ENCODE results near the gene EPN2. TPM values are rescaled to one million over a fixed set of nuclear protein-coding genes. Genes with fewer than 3 reads are reported as not detected.
A peak's percentile ranks its signal among the peaks of the same experiment; 100 is the strongest.
"Not testable (repeated sequence)": the region's sequence is repeated elsewhere in the genome, so short reads cannot be mapped to it uniquely, and the experiment has no call there.

Gene EPN2
- total RNA-seq, 2 donors from 2014 or later, result 8.4 to 13.4 TPM

DNA sequence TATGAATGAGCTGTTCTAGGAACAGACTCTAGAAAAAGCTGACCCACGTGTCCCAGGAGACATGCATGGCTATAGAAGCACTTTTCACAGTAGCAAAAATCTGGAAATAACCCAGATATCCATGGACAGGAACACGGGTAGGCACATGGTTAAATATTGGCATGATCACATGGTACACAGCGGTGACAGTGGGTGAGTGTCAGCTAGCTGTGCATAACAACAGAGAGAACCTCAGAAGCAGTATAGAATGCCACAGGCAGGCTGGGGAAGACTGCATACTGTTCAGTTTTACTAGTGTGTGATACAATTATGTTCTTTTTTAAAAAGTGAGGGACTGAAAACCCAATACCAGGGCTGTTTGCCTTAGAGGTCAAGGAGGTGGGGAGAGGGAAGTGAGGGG, 31.4 kb downstream of the EPN2 start:
- Mint-ChIP-seq H3K36me3 (ENCODE audit: low read depth) (no peaks in the 10 kb centered on the region), H3K4me3 (no peak overlapping the region), H3K27ac (no peak overlapping the region), H3K27me3 (peaks cover 18% of the 10 kb centered on the region), H3K9me3 (no peaks in the 10 kb centered on the region), H3K4me1 (peaks cover 11% of the 10 kb centered on the region)
- ATAC-seq (replicated peaks), result no peak

DNA sequence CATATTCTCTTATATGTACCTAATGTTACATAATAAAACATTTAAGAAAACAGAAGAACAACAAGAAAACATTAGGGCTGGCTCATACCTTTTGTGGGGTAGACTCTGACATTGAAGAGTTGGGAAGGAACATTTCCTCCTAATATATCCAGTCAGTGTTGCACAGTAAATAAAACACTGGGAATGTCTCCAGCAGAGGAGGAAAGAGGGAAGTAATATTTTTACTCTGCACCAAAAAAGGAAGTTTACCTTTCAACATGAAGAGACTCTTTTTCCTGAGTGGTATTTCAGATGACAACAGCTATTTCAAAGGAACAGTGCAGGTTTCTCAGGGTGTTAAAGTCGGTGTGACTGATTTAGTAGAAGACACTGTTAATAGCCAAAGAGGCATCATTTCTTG, 31.9 kb downstream of the EPN2 start:
- Mint-ChIP-seq H3K4me1 (peaks cover 11% of the 10 kb centered on the region), H3K27ac (no peak overlapping the region), H3K27me3 (peaks cover 18% of the 10 kb centered on the region), H3K36me3 (ENCODE audit: low read depth) (no peaks in the 10 kb centered on the region), H3K4me3 (no peak overlapping the region), H3K9me3 (no peaks in the 10 kb centered on the region)
- ATAC-seq (replicated peaks), result no peak

DNA sequence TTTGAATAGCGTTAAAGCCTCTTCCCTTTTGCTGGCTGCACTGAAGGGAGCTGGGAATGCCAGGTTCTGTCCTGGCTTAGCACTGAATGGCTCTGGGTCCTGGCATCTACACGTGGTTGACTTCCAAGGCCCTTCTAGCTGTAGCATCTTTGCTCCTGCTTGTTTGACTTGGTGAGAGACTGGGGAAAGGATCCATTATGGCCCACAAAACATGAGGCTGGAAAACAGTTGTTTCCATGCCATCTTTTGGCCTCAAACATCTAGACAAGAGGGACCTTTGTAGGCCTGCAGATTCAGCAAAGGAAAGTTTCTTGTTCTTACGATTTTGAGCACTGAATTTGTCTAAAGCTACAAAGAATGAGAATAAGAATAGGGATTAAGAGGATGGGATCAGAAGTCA, 32.5 kb downstream of the EPN2 start:
- H3K4me3 Mint-ChIP-seq, result no peak overlapping the region
- ATAC-seq (replicated peaks), result no peak
- peaks cover 8% of the 10 kb centered on the region for H3K4me1 Mint-ChIP-seq
- peaks cover 14% of the 10 kb centered on the region for H3K27me3 Mint-ChIP-seq
- no peaks in the 10 kb centered on the region for H3K9me3 Mint-ChIP-seq
- no peak overlapping the region for H3K27ac Mint-ChIP-seq
- H3K36me3 Mint-ChIP-seq (ENCODE audit: low read depth), result no peaks in the 10 kb centered on the region

DNA sequence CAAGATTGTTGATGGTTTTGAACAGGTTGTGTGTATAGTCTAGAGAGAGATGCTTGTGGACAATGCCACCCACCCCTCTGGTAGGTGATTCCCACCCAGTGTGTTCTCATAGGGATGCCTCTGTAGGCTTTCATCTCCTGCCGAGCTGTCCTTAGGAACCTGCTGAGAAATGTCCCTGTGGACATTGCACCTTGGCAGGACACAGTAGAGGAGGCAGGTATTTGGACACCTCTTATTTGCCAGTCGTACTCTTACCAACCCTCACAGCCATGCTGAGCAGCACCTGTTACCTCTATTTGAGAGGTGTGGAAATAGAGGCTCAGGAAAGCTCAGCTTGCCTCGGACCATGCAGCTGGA, 33.2 kb downstream of the EPN2 start:
- ATAC-seq (replicated peaks), result no peak
- peaks cover 13% of the 10 kb centered on the region for H3K4me1 Mint-ChIP-seq
- H3K27ac Mint-ChIP-seq, result no peak overlapping the region
- no peak overlapping the region for H3K4me3 Mint-ChIP-seq
- H3K36me3 Mint-ChIP-seq (ENCODE audit: low read depth), result no peaks in the 10 kb centered on the region
- H3K9me3 Mint-ChIP-seq, result no peaks in the 10 kb centered on the region
- H3K27me3 Mint-ChIP-seq, result peaks cover 14% of the 10 kb centered on the region

DNA sequence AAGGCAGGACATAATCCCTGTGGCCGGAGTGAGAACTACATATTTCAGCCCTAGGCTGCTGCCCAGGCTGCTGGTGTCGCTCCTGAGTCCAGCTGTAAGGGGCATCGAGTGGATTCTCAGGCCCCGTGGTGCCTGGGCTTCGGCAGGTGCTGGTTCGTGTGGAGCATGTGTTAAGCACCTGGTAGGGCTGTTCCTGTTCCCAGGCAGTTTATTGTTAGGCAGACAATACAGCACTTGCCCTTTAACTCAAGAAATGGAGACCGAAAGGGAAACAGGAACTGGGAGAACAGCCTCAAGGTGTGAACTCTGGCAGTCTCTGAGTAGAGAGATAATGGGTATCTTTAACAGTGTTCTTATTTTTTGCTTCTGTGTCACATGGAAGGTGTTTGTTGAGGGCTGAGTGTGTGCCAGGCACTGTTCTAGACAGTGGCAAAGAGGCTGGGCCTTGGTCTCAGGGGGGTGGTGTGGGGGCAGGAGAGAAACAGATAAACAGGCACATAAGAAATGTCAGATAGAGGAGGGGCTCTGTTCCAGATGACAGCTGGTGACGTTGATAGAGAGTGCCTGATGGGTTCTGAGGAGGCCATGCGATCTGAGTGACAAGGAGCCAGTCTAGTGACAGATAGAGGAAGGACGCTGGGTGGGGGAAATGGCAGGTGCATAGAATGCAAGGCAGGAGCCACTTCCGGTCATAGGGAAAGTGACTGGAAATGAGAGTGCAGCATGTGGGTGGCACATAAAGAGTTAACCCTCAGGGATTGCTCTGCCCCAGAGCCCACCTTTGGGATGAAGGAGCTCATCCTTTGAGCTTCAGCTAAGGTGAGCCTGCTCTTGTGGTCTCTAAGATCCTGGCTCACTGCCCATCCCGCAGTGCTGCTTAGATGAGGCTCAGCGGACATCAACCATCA, 33.8 kb downstream of the EPN2 start:
- no peak overlapping the region for H3K27ac Mint-ChIP-seq
- H3K36me3 Mint-ChIP-seq (ENCODE audit: low read depth), result no peaks in the 10 kb centered on the region
- no peak for ATAC-seq (replicated peaks)
- no peak overlapping the region for H3K4me3 Mint-ChIP-seq
- H3K9me3 Mint-ChIP-seq, result no peaks in the 10 kb centered on the region
- H3K4me1 Mint-ChIP-seq, result peaks cover 10% of the 10 kb centered on the region
- peaks cover 10% of the 10 kb centered on the region for H3K27me3 Mint-ChIP-seq

DNA sequence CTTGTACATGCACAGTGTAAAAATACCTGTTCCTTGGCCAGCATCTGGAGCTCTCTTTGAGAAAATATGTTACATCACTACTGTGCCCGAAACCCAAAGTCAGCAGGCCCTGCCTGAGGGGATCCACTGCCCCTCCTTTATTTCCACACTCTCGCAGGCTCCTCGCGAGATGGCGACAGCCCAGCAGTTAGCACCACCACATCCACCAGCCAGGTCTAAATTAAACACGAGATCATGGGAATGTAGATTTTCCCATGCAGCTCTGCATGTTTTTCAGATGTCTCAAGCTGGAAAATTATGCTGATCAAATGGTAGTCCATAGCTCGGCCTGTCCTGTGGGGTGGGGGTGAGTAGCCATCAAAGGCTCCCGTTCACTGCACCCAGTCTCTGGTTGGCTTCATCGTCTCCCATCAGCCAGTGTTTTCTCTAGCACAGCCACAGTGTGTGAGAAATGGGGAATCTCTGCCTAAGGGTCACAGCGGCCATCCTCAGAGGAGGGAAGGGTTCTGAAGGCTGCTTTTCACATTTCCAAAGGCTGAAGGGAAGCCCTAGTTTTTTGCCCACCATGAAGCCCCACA, 34.7 kb downstream of the EPN2 start:
- H3K27me3 Mint-ChIP-seq, result peaks cover 8% of the 10 kb centered on the region
- H3K36me3 Mint-ChIP-seq (ENCODE audit: low read depth), result no peaks in the 10 kb centered on the region
- no peaks in the 10 kb centered on the region for H3K9me3 Mint-ChIP-seq
- H3K4me1 Mint-ChIP-seq, result peaks cover 8% of the 10 kb centered on the region
- ATAC-seq (replicated peaks), result no peak
- no peak overlapping the region for H3K4me3 Mint-ChIP-seq
- H3K27ac Mint-ChIP-seq, result no peak overlapping the region

DNA sequence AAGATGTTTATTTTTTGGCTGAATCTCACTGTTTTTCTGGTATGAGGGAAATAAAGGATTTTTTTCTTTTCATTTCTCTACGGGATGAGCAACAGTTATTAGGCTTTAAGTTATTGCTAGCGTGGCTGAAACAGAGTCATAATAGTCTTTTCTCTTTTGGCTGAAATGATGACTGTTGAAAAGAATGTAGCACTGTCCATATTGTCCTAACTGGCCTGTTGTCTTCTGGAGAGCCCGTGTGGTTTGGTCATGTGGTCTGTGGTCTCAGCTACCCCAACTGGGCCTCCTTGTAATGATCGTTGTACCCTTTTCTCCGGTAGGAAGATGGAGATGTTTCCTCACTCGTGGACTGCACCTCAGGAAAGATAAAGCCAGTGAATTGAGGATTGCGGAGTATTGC, 36.6 kb downstream of the EPN2 start:
- H3K4me3 Mint-ChIP-seq, result no peak overlapping the region

DNA sequence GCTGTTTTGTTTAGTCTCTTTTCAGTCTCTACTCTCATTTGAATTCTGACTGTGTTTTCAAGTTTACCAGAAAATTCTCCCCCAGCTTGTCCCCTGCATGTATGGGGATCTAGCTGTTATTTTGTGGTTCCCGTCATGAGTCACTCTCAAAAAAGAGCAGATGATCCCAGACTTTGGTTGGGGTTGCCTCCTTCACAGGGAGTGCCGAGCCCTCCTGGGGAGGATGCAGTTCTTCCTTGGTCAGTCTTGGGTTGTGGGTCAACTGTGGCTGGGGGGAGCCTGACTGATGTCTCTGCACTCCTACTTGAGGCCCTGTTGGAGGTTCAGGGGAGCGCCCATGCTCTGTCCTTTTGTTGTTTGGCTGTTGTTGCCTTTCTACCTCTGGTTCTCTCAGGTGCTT, 37.7 kb downstream of the EPN2 start:
- Mint-ChIP-seq H3K27me3 (peaks cover 5% of the 10 kb centered on the region), H3K36me3 (ENCODE audit: low read depth) (no peaks in the 10 kb centered on the region), H3K4me3 (peak overlapping the region; percentile 26)

More for the DNA sequence above, 36.6 kb downstream of the EPN2 start:
- Mint-ChIP-seq H3K27ac (no peak overlapping the region), H3K27me3 (peaks cover 8% of the 10 kb centered on the region), H3K9me3 (no peaks in the 10 kb centered on the region), H3K36me3 (ENCODE audit: low read depth) (no peaks in the 10 kb centered on the region), H3K4me1 (peaks cover 8% of the 10 kb centered on the region)
- ATAC-seq (replicated peaks), result no peak

DNA sequence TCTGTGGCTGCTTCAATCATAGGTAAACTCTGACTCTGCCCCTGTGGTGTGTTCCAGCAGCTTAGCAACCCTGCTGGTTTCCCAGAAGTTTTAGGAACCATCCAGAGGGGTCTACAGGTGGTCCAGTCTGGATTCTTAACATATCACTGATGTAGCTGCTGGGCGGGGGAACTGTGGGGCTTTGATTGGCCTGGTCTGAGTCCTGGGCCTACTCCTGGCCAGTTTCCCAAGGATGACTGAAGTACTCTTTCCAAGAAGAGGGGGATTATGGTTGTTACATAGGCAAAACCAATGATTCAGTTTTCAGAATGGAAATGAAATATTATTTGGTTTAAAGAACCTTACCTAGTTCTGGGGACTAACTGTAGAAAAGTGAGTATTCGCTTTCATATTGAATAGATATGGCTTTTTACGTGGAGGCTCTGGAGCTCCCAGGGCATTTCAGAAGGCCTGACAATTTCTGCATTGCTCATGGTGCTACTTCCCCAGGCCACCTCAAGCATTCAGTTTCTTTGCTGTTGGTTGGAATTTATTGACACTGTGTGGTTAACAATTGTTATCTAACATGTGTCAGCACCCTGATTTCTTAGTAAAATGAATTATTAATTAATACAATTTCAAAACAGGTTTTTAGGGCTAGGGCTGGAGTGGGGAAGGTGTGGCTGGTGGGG, 38.4 kb downstream of the EPN2 start:
- Mint-ChIP-seq H3K4me1 (peaks cover 8% of the 10 kb centered on the region), H3K27me3 (peaks cover 5% of the 10 kb centered on the region), H3K4me3 (peak overlapping the region; percentile 26), H3K36me3 (ENCODE audit: low read depth) (no peaks in the 10 kb centered on the region), H3K27ac (peak overlapping the region; percentile 68), H3K9me3 (no peaks in the 10 kb centered on the region)
- peak; percentile 84 for ATAC-seq (replicated peaks)

More for the DNA sequence above, 37.7 kb downstream of the EPN2 start:
- H3K9me3 Mint-ChIP-seq, result no peaks in the 10 kb centered on the region
- H3K27ac Mint-ChIP-seq, result peak overlapping the region; percentile 68
- peaks cover 8% of the 10 kb centered on the region for H3K4me1 Mint-ChIP-seq
- peak; percentile 47 for ATAC-seq (replicated peaks)

DNA sequence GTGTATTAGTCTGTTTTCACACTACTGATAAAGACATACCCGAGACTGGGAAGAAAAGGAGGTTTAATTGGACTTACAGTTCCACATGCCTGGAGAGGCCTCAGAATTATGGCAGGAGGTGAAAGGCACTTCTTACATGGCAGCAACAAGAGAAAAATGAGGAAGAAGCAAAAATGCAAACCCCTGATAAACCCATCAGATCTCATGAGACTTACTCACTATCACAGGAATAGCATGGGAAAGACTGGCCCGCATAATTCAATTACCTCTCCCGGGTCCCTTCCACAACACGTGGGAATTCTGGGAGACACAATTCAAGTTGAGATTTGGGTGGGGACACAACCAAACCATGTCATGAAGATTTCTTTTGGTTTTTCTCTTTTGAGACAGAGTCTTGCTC, 41.1 kb downstream of the EPN2 start:
- ATAC-seq (replicated peaks); H3K9me3 Mint-ChIP-seq: not testable (repeated sequence)

DNA sequence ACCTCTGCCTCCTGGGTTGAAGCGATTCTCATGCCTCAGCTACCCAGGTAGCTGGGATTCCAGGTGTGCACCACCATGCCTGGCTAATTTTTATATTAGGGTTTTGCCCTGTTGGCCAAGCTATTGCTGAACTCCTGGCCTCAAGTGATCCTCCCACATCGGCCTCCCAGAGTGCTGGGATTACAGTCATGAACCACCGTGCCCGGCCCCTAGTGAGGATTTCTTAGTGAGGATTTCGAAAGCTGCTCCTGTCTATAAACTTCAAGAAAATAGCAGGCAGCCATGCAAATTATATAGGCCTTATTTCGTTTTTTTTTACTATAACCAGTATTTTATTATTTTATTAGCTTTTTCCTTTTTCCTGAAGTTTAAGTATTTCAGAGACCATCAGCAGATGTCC, 41.6 kb downstream of the EPN2 start:
- H3K4me1 Mint-ChIP-seq, result peaks cover 16% of the 10 kb centered on the region
- ATAC-seq (replicated peaks), result no peak
- H3K27me3 Mint-ChIP-seq, result no peaks in the 10 kb centered on the region
- no peak overlapping the region for H3K27ac Mint-ChIP-seq
- H3K9me3 Mint-ChIP-seq, result no peaks in the 10 kb centered on the region
- no peak overlapping the region for H3K4me3 Mint-ChIP-seq
- H3K36me3 Mint-ChIP-seq (ENCODE audit: low read depth), result no peaks in the 10 kb centered on the region

More for the DNA sequence above, 41.1 kb downstream of the EPN2 start:
- H3K36me3 Mint-ChIP-seq (ENCODE audit: low read depth); H3K27ac Mint-ChIP-seq; H3K27me3 Mint-ChIP-seq; H3K4me3 Mint-ChIP-seq: not testable (repeated sequence)
- H3K4me1 Mint-ChIP-seq, result peaks cover 14% of the 10 kb centered on the region

DNA sequence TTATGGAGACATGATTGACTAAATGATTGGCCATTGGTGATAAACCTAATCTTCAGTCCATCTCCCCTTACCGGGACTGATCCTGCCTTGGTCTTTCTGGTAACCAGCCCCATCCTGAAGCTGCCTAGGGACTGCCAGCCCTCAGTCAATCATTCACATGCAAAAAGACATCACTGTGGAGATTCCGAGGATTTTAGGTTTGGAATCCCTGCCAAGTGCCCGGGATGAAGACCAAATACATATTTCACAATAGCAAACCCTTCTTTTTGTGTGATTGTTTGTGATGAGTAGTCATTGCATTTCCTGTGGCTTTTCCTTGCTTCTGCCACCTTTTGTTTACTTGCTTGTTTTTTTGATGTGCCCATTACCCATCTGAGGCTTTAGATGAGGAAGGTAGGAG, 44.0 kb downstream of the EPN2 start:
- Mint-ChIP-seq H3K27ac (no peak overlapping the region), H3K4me1 (peaks cover 19% of the 10 kb centered on the region), H3K9me3 (no peaks in the 10 kb centered on the region), H3K27me3 (no peaks in the 10 kb centered on the region), H3K36me3 (ENCODE audit: low read depth) (no peaks in the 10 kb centered on the region), H3K4me3 (no peak overlapping the region)
- no peak for ATAC-seq (replicated peaks)

DNA sequence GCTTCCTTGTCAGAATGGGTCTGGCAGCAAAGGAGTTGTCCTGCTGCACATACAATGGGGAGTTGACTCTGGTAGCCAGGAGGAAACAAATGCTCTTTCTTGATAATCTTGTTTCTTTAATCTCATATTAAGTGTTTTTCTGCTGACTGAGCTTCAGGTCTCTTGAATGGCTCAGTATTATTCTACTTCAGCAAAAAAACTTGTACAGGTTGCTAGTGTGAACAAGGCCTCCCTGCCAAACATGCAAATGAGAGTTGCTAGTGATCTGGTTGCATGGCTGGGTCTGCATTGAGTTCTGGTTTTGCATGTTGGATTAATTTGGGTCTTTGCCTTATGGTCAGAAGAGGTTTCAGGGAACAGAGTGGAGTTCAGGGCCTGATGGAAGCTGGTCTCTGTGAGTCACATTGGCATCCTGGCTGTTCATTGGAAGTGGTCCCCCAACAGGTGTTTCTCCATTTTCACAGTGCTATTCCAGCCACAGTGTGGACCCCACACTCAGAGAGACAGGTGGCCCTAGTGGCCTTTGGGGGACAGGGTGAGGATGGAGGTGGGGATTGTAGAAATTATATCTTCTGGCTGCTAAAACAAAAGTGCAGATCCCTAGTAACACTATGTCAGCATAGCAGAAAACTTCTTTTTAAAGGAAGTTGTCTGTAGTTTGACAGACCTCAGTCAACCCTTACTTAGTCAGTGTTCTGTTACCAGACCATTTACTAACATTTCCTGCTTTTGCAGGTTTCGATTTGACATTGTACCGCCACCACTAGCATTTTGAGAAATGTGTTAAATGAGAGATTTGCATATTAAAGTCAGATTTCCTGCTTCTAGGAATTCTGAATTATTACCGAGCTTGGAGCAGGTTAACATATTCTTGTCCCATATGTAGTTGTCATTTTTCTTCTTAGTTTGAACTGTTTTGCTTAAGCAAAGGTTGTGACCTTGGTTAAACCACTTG, 47.1 kb downstream of the EPN2 start:
- H3K36me3 Mint-ChIP-seq (ENCODE audit: low read depth), result no peaks in the 10 kb centered on the region
- peak; percentile 95 for ATAC-seq (replicated peaks)
- no peaks in the 10 kb centered on the region for H3K27me3 Mint-ChIP-seq
- peak overlapping the region; percentile 83 for H3K27ac Mint-ChIP-seq
- peaks cover 19% of the 10 kb centered on the region for H3K4me1 Mint-ChIP-seq
- peak overlapping the region; percentile 77 for H3K4me3 Mint-ChIP-seq
- H3K9me3 Mint-ChIP-seq, result no peaks in the 10 kb centered on the region
